ENCODE results near the gene GAB4.

GRCh38 chr22:16972311-16972710 lies 35.7 kb downstream of the GAB4 start:
- TF ChIP-seq CTCF (IDR thresholded peaks at IDR 0.05) (no peak), POLR2A (IDR thresholded peaks at IDR 0.05) (no peak)
